Stomach (tissue), 9 donors: ENCODE results near the gene NRSN2. TPM values are rescaled to one million over a fixed set of nuclear protein-coding genes. Genes with fewer than 3 reads are reported as not detected.

Experiments
- DNase-seq, 2 donors: peaks; one replicate each; pipeline versions ENCODE4 v3.0.0 to v3.0.0-alpha.2; 2013 to 2019
- H3K27ac ChIP-seq, 5 donors: fragments of 200-600 bp in 4 of 5; sonication (generic) in 4 of 5; one replicate each; pipeline ENCODE4 v1.5.1; 2013 to 2019; ENCODE audit warnings: mild to moderate bottlenecking in 1 of 5, moderate library complexity in 1 of 5
- H3K27me3 ChIP-seq, 3 donors: fragments of 200-600 bp; sonication (generic); one replicate each; pipeline ENCODE4 v1.5.1; 2017 to 2019; ENCODE audit warnings: mixed run types in 1 of 3
- H3K36me3 ChIP-seq, 4 donors: fragments of 200-600 bp; sonication (generic); 1 replicate in 3 of 4; 2 replicates in 1 of 4; pipeline ENCODE4 v1.5.1; 2016 to 2019
- H3K4me1 ChIP-seq, 4 donors: fragments of 200-600 bp; sonication (generic); one replicate each; pipeline ENCODE4 v1.5.1; 2016 to 2019
- H3K4me3 ChIP-seq, 4 donors: fragments of 200-600 bp; sonication (generic) in 3 of 4; one replicate each; pipeline ENCODE4 v1.5.1; 2016 to 2019; ENCODE audit warnings: mild to moderate bottlenecking in 1 of 4
- H3K9me3 ChIP-seq, 4 donors: fragments of 200-600 bp; sonication (generic); one replicate each; pipeline ENCODE4 v1.5.1; 2016 to 2019
- CTCF ChIP-seq, 7 experiments: fragments of 450-650 bp in 4 of 7; fragments of 200-600 bp in 3 of 7; sonication (generic) in 3 of 7; IDR thresholded peaks; one replicate each; pipeline ENCODE4 v1.5.1; 2016 to 2019; ENCODE audit warnings: antibody characterized with exemption in 7 of 7, control low read depth in 2 of 7, mild to moderate bottlenecking in 1 of 7
- EP300 ChIP-seq: sonication (generic); formaldehyde crosslinking; IDR thresholded peaks from one replicate; pipeline ENCODE4 v1.6.1; 2017; ENCODE audit warnings: antibody characterized with exemption
- POLR2A ChIP-seq, 4 donors: fragments of 450-650 bp; IDR thresholded peaks; one replicate each; pipeline ENCODE4 v1.6.1; 2016; ENCODE audit warnings: antibody characterized with exemption in 4 of 4, control low read depth in 2 of 4, mild to moderate bottlenecking in 1 of 4, moderate library complexity in 1 of 4
- POLR2AphosphoS5 ChIP-seq, 3 donors: sonication (generic); formaldehyde crosslinking; IDR thresholded peaks; one replicate each; pipeline ENCODE4 v1.6.1; 2016; ENCODE audit warnings: antibody characterized with exemption in 3 of 3
- WGBS, 5 donors: extraction: QIAGEN DNeasy Blood & Tissue Kit in 3 of 5; methylation state at CpG; one replicate each; pipeline versions ENCODE4 v1.1.5 to v1.1.7; 2013 to 2018; 5-methylcytosine and 5-hydroxymethylcytosine counted together
- intact Hi-C: fragments of 100-400 bp; cut with DNase I; formaldehyde crosslinking; loops from one replicate; pipeline ENCODE4 v1.15.1; 2023; ENCODE audit warnings: low total_unique reads
- polyA plus RNA-seq, 3 donors: library from polyadenylated mRNA; stranded (reverse); fragments of 200-250 nt; gene quantifications; one replicate each; pipeline ENCODE4 v1.2.3, GENCODE V29; 2013
- total RNA-seq, 5 donors: library from RNA; depleted of rRNA; stranded (reverse); fragments of >200 nt; gene quantifications; one replicate each; pipeline versions ENCODE4 v1.1.0 to v1.2.3, GENCODE V29; 2014 to 2016
- donor health status: healthy with polysubstance abuse.
- donor health status: Bipolar disorder and iron deficiency.
- donor health status: healthy.

NRSN2 gene
- total and polyA plus RNA-seq, 8 donors: 0.89 to 36.5 (median 17.7) TPM

GRCh38 chr20:402898-403581 is 56.1 kb downstream of the NRSN2 start:
- WGBS, 5 donors: 87 to 97% (median 96%) methylated on average over 6 of the region's 6 CpGs
- intact Hi-C loops: loop anchor here (10.0 kb wide), 1 partner anchor 48 kb away; no protein-coding TSS in a partner anchor

GRCh38 chr20:403582-403957 is 56.7 kb downstream of the NRSN2 start:
- Histone ChIP-seq H3K27me3 (no peaks in the 10 kb centered on the region), H3K9me3 (no peaks in the 10 kb centered on the region), H3K4me1 (peaks cover 7 to 13% (median 8%) of the 10 kb centered on the region in 4 donors), H3K4me3 (no peak overlapping the region), H3K36me3 (no peaks in the 10 kb centered on the region), H3K27ac (no peak overlapping the region)
- intact Hi-C loops: loop anchor here (10.0 kb wide), 1 partner anchor 49 kb away; no protein-coding TSS in a partner anchor
- DNase-seq: no peak
- WGBS, 5 donors: 92 to 100% (median 98%) methylated on average over 3 of the region's 3 CpGs
- TF ChIP-seq POLR2A (IDR thresholded peaks at IDR 0.05) (no peak), POLR2AphosphoS5 (IDR thresholded peaks at IDR 0.05) (no peak), CTCF (IDR thresholded peaks at IDR 0.05) (no peak), EP300 (no peak)

More at GRCh38 chr20:402898-403581, 56.1 kb downstream of the NRSN2 start:
- Histone ChIP-seq H3K4me1 (peaks cover 7 to 13% (median 7%) of the 10 kb centered on the region in 4 donors), H3K27me3 (no peaks in the 10 kb centered on the region), H3K9me3 (no peaks in the 10 kb centered on the region), H3K27ac (no peak overlapping the region), H3K36me3 (peaks cover 0 to 2% (median under 1%) of the 10 kb centered on the region in 4 donors), H3K4me3 (no peak overlapping the region)
- no peak for TF ChIP-seq EP300
- DNase-seq: no peak

DNA sequence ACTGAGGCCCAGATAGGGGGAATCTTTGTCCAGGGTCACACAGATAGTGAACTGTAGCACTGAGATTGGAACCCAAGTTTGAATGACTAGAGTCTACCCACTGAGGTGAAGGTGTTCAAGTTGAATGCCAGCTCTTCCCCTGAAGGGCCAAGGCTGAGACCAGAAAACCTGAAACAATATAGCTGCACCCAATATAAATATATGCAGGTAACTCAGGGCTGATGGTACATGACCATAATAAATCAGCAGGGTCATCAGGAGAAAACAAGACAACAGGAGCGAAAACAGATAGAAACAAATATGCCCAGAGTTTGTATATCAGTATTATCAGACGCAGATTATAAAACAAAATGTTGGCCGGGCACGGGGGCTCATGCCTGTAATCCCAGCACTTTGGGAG is 57.2 kb downstream of the NRSN2 start:
- Histone ChIP-seq H3K27me3 (no peaks in the 10 kb centered on the region), H3K4me3 (no peak overlapping the region), H3K9me3 (no peaks in the 10 kb centered on the region), H3K27ac (no peak overlapping the region), H3K4me1 (peaks cover 10 to 17% (median 13%) of the 10 kb centered on the region in 4 donors), H3K36me3 (no peaks in the 10 kb centered on the region)
- no peak for DNase-seq
- intact Hi-C loops: loop anchor here (10.0 kb wide), 1 partner anchor 49 kb away; no protein-coding TSS in a partner anchor
- WGBS, 5 donors: 88 to 96% (median 93%) methylated on average over 4 of the region's 4 CpGs
- TF ChIP-seq POLR2A (IDR thresholded peaks at IDR 0.05) (no peak), CTCF (IDR thresholded peaks at IDR 0.05) (no peak), POLR2AphosphoS5 (IDR thresholded peaks at IDR 0.05) (no peak), EP300 (no peak)

Other genes starting within 250 kb of the NRSN2 start
- not detected for gene DEFB126, start 204.5 kb upstream of the NRSN2 start, total RNA-seq
- not detected for gene DEFB126, start 204.5 kb upstream of the NRSN2 start, polyA plus RNA-seq
- gene DEFB127, start 189.7 kb upstream of the NRSN2 start, total RNA-seq: not detected
- gene DEFB127, start 189.7 kb upstream of the NRSN2 start, polyA plus RNA-seq: not detected
- gene DEFB128, start 157.4 kb upstream of the NRSN2 start, total RNA-seq: not detected
- not detected for gene DEFB128, start 157.4 kb upstream of the NRSN2 start, polyA plus RNA-seq
- not detected for gene DEFB129, start 119.9 kb upstream of the NRSN2 start, total RNA-seq
- gene DEFB129, start 119.9 kb upstream of the NRSN2 start, polyA plus RNA-seq: not detected
- gene DEFB132, start 89.4 kb upstream of the NRSN2 start, total RNA-seq: not detected
- not detected for gene DEFB132, start 89.4 kb upstream of the NRSN2 start, polyA plus RNA-seq
- gene C20orf96, start 56.4 kb upstream of the NRSN2 start, total RNA-seq: 10 to 100 TPM in 1 of 5 donors, 1 to 10 TPM in 4; 3.1 to 23.9 (median 5.4) TPM
- 1 to 10 TPM; 3.9 to 5.2 (median 5.0) TPM for gene C20orf96, start 56.4 kb upstream of the NRSN2 start, polyA plus RNA-seq
- 10 to 100 TPM; 10.6 to 59.1 (median 18.7) TPM for gene ZCCHC3, start 49.5 kb upstream of the NRSN2 start, total RNA-seq
- 1 to 10 TPM; 6.2 to 9.0 (median 8.6) TPM for gene ZCCHC3, start 49.5 kb upstream of the NRSN2 start, polyA plus RNA-seq
- 10 to 100 TPM in 2 of 5 donors, 1 to 10 TPM in 3; 1.5 to 20.3 (median 5.4) TPM for gene SOX12, start 21.6 kb upstream of the NRSN2 start, total RNA-seq
- gene SOX12, start 21.6 kb upstream of the NRSN2 start, polyA plus RNA-seq: 1 to 10 TPM; 1.7 to 2.8 (median 2.6) TPM
- 10 to 100 TPM in 2 of 5 donors, 1 to 10 TPM in 3; 1.7 to 17.7 (median 3.6) TPM for gene TRIB3, start 33.6 kb downstream of the NRSN2 start, total RNA-seq
- 10 to 100 TPM in 2 of 3 donors, 1 to 10 TPM in 1; 8.7 to 15.8 (median 12.6) TPM for gene TRIB3, start 33.6 kb downstream of the NRSN2 start, polyA plus RNA-seq
- 100 to 1,000 TPM in 3 of 5 donors, 10 to 100 TPM in 2; 30.7 to 211 (median 161) TPM for gene RBCK1, start 61.2 kb downstream of the NRSN2 start, total RNA-seq
- gene RBCK1, start 61.2 kb downstream of the NRSN2 start, polyA plus RNA-seq: 100 to 1,000 TPM in 1 of 3 donors, 10 to 100 TPM in 2; 69.0 to 115 (median 81.1) TPM
- 10 to 100 TPM in 4 of 5 donors, 1 to 10 TPM in 1; 7.5 to 43.3 (median 25.9) TPM for gene TBC1D20, start 115.4 kb downstream of the NRSN2 start, total RNA-seq
- gene TBC1D20, start 115.4 kb downstream of the NRSN2 start, polyA plus RNA-seq: 10 to 100 TPM; 14.4 to 24.4 (median 18.9) TPM
- 100 to 1,000 TPM in 1 of 5 donors, 10 to 100 TPM in 4; 24.9 to 164 (median 80.5) TPM for gene CSNK2A1, start 196.7 kb downstream of the NRSN2 start, total RNA-seq
- 10 to 100 TPM; 22.6 to 33.0 (median 26.7) TPM for gene CSNK2A1, start 196.7 kb downstream of the NRSN2 start, polyA plus RNA-seq